HG02840 (cell line): ENCODE data around the gene GLYR1.

Experiments used
- ATAC-seq: cut with Tn5 transposase; IDR thresholded peaks from one replicate; pipeline ENCODE4 v1.9.1; 2021; ENCODE audit warnings: mild to moderate bottlenecking, moderate library complexity, moderate number of reproducible peaks; ENCODE audit not compliant: unreplicated experiment, low FRiP score

GLYR1 gene

GRCh38 chr16:4813251-4814003, 33.7 kb downstream of the GLYR1 start:
- ATAC-seq, result no peak

- ATAC-seq, result no peak
Observed at GRCh38 chr16:4811773-4812172, 35.3 kb downstream of the GLYR1 start.

- no peak for ATAC-seq
Observed at GRCh38 chr16:4811242-4811641, 35.8 kb downstream of the GLYR1 start.

- no peak for ATAC-seq
Observed at GRCh38 chr16:4806280-4806679, 40.8 kb downstream of the GLYR1 start.

- ATAC-seq, result no peak
Observed at GRCh38 chr16:4805231-4805630, 41.9 kb downstream of the GLYR1 start.

GRCh38 chr16:4803898-4804762, 43.0 kb downstream of the GLYR1 start:
- ATAC-seq, result no peak

GRCh38 chr16:4803401-4803844, 43.7 kb downstream of the GLYR1 start:
- no peak for ATAC-seq

GRCh38 chr16:4802659-4803287, 44.3 kb downstream of the GLYR1 start:
- ATAC-seq, result peak; percentile 96

- peak; percentile 45 for ATAC-seq
Observed at GRCh38 chr16:4801962-4802658, 45.0 kb downstream of the GLYR1 start, which contains the start of gene ROGDI. ROGDI (minus strand) TSS chr16:4802633; CDS start chr16:4802571, 62 bp downstream.

GRCh38 chr16:4801051-4801961, 45.8 kb downstream of the GLYR1 start:
- no peak for ATAC-seq

GRCh38 chr16:4800290-4801041, 46.6 kb downstream of the GLYR1 start:
- no peak for ATAC-seq

- no peak for ATAC-seq
Observed at GRCh38 chr16:4799171-4799855, 47.8 kb downstream of the GLYR1 start.

- ATAC-seq, result no peak
Observed at GRCh38 chr16:4798456-4798855, 48.6 kb downstream of the GLYR1 start.

- no peak for ATAC-seq
Observed at GRCh38 chr16:4797805-4798252, 49.3 kb downstream of the GLYR1 start.

GRCh38 chr16:4796982-4797804, 49.9 kb downstream of the GLYR1 start:
- no peak for ATAC-seq

GRCh38 chr16:4795828-4796572, 51.1 kb downstream of the GLYR1 start:
- ATAC-seq, result no peak
